ENCODE measurements around the gene TBC1D22A.
A peak's percentile ranks its signal among the peaks of the same experiment; 100 is the strongest.

Gene TBC1D22A

GRCh38 chr22:46835693-46836092 lies 73.2 kb downstream of the TBC1D22A start:
- DNase-seq (ENCODE audit: low spot score), result no peak

GRCh38 chr22:46841522-46841921 lies 79.1 kb downstream of the TBC1D22A start:
- DNase-seq (ENCODE audit: low spot score), result no peak

GRCh38 chr22:46842606-46843005 lies 80.2 kb downstream of the TBC1D22A start:
- no peak for DNase-seq (ENCODE audit: low spot score)

GRCh38 chr22:46843821-46844255 lies 81.4 kb downstream of the TBC1D22A start:
- DNase-seq (ENCODE audit: low spot score), result no peak

- no peak for DNase-seq (ENCODE audit: low spot score)
Observed at GRCh38 chr22:46844606-46845210, 82.3 kb downstream of the TBC1D22A start.

- no peak for DNase-seq (ENCODE audit: low spot score)
Observed at GRCh38 chr22:46845296-46846149, 83.1 kb downstream of the TBC1D22A start.

GRCh38 chr22:46846150-46846831 lies 83.8 kb downstream of the TBC1D22A start:
- DNase-seq (ENCODE audit: low spot score), result no peak

- DNase-seq (ENCODE audit: low spot score), result no peak
Observed at GRCh38 chr22:46846832-46847355, 84.4 kb downstream of the TBC1D22A start.

- DNase-seq (ENCODE audit: low spot score), result no peak
Observed at GRCh38 chr22:46848197-46848596, 85.7 kb downstream of the TBC1D22A start.

GRCh38 chr22:46849101-46849500 lies 86.7 kb downstream of the TBC1D22A start:
- no peak for DNase-seq (ENCODE audit: low spot score)

- DNase-seq (ENCODE audit: low spot score), result no peak
Observed at GRCh38 chr22:46849951-46850350, 87.5 kb downstream of the TBC1D22A start.

GRCh38 chr22:46851311-46851710 lies 88.9 kb downstream of the TBC1D22A start:
- no peak for DNase-seq (ENCODE audit: low spot score)

- no peak for DNase-seq (ENCODE audit: low spot score)
Observed at GRCh38 chr22:46851941-46852340, 89.5 kb downstream of the TBC1D22A start.

GRCh38 chr22:46852771-46853170 lies 90.3 kb downstream of the TBC1D22A start:
- no peak for DNase-seq (ENCODE audit: low spot score)

GRCh38 chr22:46853191-46853590 lies 90.7 kb downstream of the TBC1D22A start:
- no peak for DNase-seq (ENCODE audit: low spot score)

- peak; percentile 96 for DNase-seq (ENCODE audit: low spot score)
Observed at GRCh38 chr22:46854125-46854870, 91.8 kb downstream of the TBC1D22A start.

GRCh38 chr22:46855681-46856080 lies 93.2 kb downstream of the TBC1D22A start:
- DNase-seq (ENCODE audit: low spot score), result no peak

GRCh38 chr22:46856661-46857060 lies 94.2 kb downstream of the TBC1D22A start:
- no peak for DNase-seq (ENCODE audit: low spot score)

- DNase-seq (ENCODE audit: low spot score), result no peak
Observed at GRCh38 chr22:46857142-46857884, 94.9 kb downstream of the TBC1D22A start.

- no peak for DNase-seq (ENCODE audit: low spot score)
Observed at GRCh38 chr22:46857885-46858143, 95.4 kb downstream of the TBC1D22A start.

GRCh38 chr22:46858181-46858771 lies 95.8 kb downstream of the TBC1D22A start:
- no peak for DNase-seq (ENCODE audit: low spot score)

Measured in kidney capillary endothelial cell (primary cell).